ENCODE measurements around the gene GNL3.

GRCh38 chr3:52721002-52721729, 35.3 kb downstream of the GNL3 start:
- TF ChIP-seq CTCF (conservative IDR thresholded peaks at IDR 0.05) (no peak), ZFX (IDR thresholded peaks at IDR 0.05) (no peak)
